SU-DHL-6 (cell line): ENCODE data around the gene NECTIN3.

ENCODE experiments used
- H2AFZ ChIP-seq: fragments of 200-600 bp; sonication (generic); 2 replicates; pipeline ENCODE4 v1.6.1; 2014; ENCODE audit warnings: low read depth, mild to moderate bottlenecking, moderate library complexity, mixed read lengths, antibody characterized with exemption, low read length; ENCODE audit not compliant: severe bottlenecking
- H3F3A ChIP-seq: fragments of 200-600 bp; shearing (Covaris generic); 2 replicates; pipeline ENCODE4 v1.6.0; 2016; ENCODE audit warnings: antibody characterized with exemption, mild to moderate bottlenecking; ENCODE audit not compliant: insufficient read depth
- H3K27ac ChIP-seq: fragments of 200-600 bp; sonication (generic); 2 replicates; pipeline ENCODE4 v1.5.1; 2016; ENCODE audit warnings: low read depth, mild to moderate bottlenecking, low read length, moderate library complexity, mixed read lengths
- H3K27me3 ChIP-seq: fragments of 200-600 bp; sonication (generic), shearing (Covaris generic); 2 replicates; pipeline ENCODE4 v1.6.0; 2014; ENCODE audit warnings: mild to moderate bottlenecking, low read length
- H3K36me3 ChIP-seq: fragments of 200-600 bp; sonication (generic); 2 replicates; pipeline ENCODE4 v1.6.1; 2014; ENCODE audit warnings: mild to moderate bottlenecking, low read length, mixed read lengths
- H3K4me2 ChIP-seq: fragments of 300-600, 200-600 bp; shearing (Covaris generic), sonication (generic); 2 replicates; pipeline ENCODE4 v1.6.0; 2014; ENCODE audit warnings: low read length, low read depth, mild to moderate bottlenecking; ENCODE audit not compliant: poor library complexity, severe bottlenecking
- H3K4me3 ChIP-seq: fragments of 200-600 bp; sonication (generic); 2 replicates; pipeline ENCODE4 v1.5.1; 2014; ENCODE audit warnings: antibody characterized with exemption, low read length, mild to moderate bottlenecking, mixed read lengths; ENCODE audit not compliant: insufficient read depth, poor library complexity, severe bottlenecking
- H3K79me2 ChIP-seq: fragments of 200-600 bp; sonication (generic); 2 replicates; pipeline ENCODE4 v1.6.1; 2014; ENCODE audit warnings: mild to moderate bottlenecking, low read length, moderate library complexity; ENCODE audit not compliant: insufficient read depth
- H3K9ac ChIP-seq: fragments of 200-600 bp; sonication (generic); 2 replicates; pipeline ENCODE4 v1.7.0; 2014; ENCODE audit warnings: mild to moderate bottlenecking, low read length
- H3K9me2 ChIP-seq: fragments of 200-600 bp; sonication (generic); replicated peaks from 2 replicates; pipeline ENCODE4 v1.6.1; 2014; ENCODE audit warnings: low read length; ENCODE audit not compliant: insufficient read depth
- H3K9me3 ChIP-seq: fragments of 200-600 bp; sonication (generic); 2 replicates; pipeline ENCODE4 v1.6.1; 2014; ENCODE audit warnings: low read length, mixed read lengths; ENCODE audit not compliant: insufficient read depth
- H4K20me1 ChIP-seq: fragments of 200-600 bp; sonication (generic); 2 replicates; pipeline ENCODE4 v1.6.1; 2014; ENCODE audit warnings: low read depth, mild to moderate bottlenecking, antibody characterized with exemption, low read length, moderate library complexity, mixed read lengths
- EZH2phosphoT487 ChIP-seq: fragments of 200-600 bp; sonication (generic), shearing (Covaris generic); conservative IDR thresholded peaks from 2 replicates; pipeline ENCODE4 v1.6.1; 2018; ENCODE audit warnings: mild to moderate bottlenecking, antibody characterized with exemption, low read length, moderate library complexity, mixed read lengths
- TF ChIP-seq, protein P1 (sequence below): fragments of 200-600 bp; sonication (generic); IDR thresholded peaks from one replicate; pipeline ENCODE4 v1.5.1; 2017; ENCODE audit warnings: antibody characterized with exemption, mild to moderate bottlenecking, low read length, moderate library complexity; ENCODE audit not compliant: insufficient read depth, poor library complexity, severe bottlenecking

Gene NECTIN3

DNA sequence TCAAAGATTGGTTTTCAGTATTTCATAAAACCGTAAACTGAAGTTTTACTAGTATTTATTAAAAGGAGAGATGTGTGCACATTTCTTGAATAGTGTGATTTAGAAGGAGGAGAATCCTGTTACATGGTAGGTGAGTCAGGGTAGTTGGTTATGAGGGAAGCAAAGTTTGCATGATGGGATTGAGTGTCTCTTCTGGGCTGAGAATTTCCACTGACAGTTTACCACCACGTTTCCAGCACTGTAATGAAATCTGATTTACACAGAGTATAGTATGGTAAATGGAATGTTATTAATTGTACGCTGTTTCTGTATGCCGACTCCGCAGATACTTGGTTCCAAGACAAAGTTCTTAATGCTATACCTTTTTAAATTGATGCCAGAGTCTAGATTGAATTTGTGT lies 1.6 kb downstream of the NECTIN3 start:
- no peak overlapping the region for H3K9ac ChIP-seq
- no peaks in the 10 kb centered on the region for H3K36me3 ChIP-seq
- H3K27me3 ChIP-seq: no peaks in the 10 kb centered on the region
- no peak overlapping the region for H3K4me3 ChIP-seq
- H2AFZ ChIP-seq: no peak overlapping the region
- H3K4me2 ChIP-seq: no peak overlapping the region
- TF ChIP-seq, protein P1, sequence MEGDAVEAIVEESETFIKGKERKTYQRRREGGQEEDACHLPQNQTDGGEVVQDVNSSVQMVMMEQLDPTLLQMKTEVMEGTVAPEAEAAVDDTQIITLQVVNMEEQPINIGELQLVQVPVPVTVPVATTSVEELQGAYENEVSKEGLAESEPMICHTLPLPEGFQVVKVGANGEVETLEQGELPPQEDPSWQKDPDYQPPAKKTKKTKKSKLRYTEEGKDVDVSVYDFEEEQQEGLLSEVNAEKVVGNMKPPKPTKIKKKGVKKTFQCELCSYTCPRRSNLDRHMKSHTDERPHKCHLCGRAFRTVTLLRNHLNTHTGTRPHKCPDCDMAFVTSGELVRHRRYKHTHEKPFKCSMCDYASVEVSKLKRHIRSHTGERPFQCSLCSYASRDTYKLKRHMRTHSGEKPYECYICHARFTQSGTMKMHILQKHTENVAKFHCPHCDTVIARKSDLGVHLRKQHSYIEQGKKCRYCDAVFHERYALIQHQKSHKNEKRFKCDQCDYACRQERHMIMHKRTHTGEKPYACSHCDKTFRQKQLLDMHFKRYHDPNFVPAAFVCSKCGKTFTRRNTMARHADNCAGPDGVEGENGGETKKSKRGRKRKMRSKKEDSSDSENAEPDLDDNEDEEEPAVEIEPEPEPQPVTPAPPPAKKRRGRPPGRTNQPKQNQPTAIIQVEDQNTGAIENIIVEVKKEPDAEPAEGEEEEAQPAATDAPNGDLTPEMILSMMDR: no peak
- no peak for TF ChIP-seq EZH2phosphoT487
- H3K9me2 ChIP-seq: no peaks in the 10 kb centered on the region
- H4K20me1 ChIP-seq: no peaks in the 10 kb centered on the region
- H3K9me3 ChIP-seq: no peaks in the 10 kb centered on the region
- no peaks in the 10 kb centered on the region for H3K79me2 ChIP-seq
- no peak overlapping the region for H3K27ac ChIP-seq
- no peaks in the 10 kb centered on the region for H3F3A ChIP-seq

DNA sequence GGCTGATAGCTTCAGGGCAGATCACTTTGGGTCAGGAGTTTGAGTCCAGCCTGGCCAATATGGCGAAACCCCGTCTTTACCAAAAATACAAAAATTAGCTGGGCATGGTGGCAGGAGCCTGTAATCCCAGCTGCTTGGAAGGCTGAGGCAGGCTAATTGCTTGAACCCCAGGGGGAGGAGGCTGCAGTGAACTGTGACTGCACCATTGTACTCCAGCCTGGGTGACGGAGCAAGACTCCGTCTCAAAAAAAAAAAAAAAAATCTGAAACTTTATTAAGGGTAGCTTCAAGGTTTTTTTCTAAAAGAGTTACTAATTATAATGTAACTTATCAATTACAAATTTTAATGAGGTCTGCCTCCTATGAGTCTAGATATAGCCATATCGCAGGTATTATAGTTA lies 5.1 kb downstream of the NECTIN3 start:
- no peaks in the 10 kb centered on the region for H3K79me2 ChIP-seq
- no peak overlapping the region for H3K9ac ChIP-seq

DNA sequence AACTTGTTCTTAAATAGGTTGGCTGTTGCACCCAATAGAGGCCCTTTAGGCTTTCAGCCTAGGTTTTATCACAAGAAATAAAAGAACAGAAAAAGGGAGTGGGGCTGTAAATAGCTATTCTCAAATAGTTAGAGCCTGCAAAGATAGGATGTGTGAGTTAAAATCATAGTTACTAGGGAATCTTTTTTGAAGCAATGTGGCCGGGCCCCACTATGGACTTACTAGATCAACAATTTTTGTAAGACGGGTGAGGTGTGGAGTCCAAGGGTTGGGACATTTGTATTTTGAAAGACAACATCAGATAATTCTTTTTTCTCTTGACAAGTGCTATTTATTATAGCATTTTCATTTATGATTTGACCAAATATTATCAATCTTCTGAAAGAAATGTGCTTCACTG lies 5.8 kb downstream of the NECTIN3 start:
- Histone ChIP-seq H3K27me3 (no peaks in the 10 kb centered on the region), H3K79me2 (no peaks in the 10 kb centered on the region), H2AFZ (no peak overlapping the region), H4K20me1 (no peaks in the 10 kb centered on the region), H3K36me3 (no peaks in the 10 kb centered on the region), H3K4me3 (no peak overlapping the region), H3F3A (no peaks in the 10 kb centered on the region), H3K9me2 (no peaks in the 10 kb centered on the region), H3K4me2 (no peak overlapping the region), H3K9ac (no peak overlapping the region), H3K27ac (no peak overlapping the region), H3K9me3 (no peaks in the 10 kb centered on the region)
- no peak for TF ChIP-seq EZH2phosphoT487
- TF ChIP-seq, protein P1: no peak

More for the DNA sequence above, 5.1 kb downstream of the NECTIN3 start:
- H3K36me3 ChIP-seq: no peaks in the 10 kb centered on the region
- H2AFZ ChIP-seq: no peak overlapping the region
- H3K9me3 ChIP-seq: no peaks in the 10 kb centered on the region
- H4K20me1 ChIP-seq: no peaks in the 10 kb centered on the region
- TF ChIP-seq, protein P1: no peak
- TF ChIP-seq EZH2phosphoT487: no peak
- no peak overlapping the region for H3K4me3 ChIP-seq
- H3K27ac ChIP-seq: no peak overlapping the region
- H3K4me2 ChIP-seq: no peak overlapping the region
- H3K9me2 ChIP-seq: no peaks in the 10 kb centered on the region
- H3F3A ChIP-seq: no peaks in the 10 kb centered on the region
- H3K27me3 ChIP-seq: no peaks in the 10 kb centered on the region
